Kidney glomerular epithelial cell (primary cell): ENCODE measurements around the gene RTN4RL1.

Experiments used
- DNase-seq: peaks from one replicate; lab custom pipeline; 2025; lab: John Stamatoyannopoulos, UW

The RTN4RL1 gene

GRCh38 chr17:2059547-2060384 lies 34.6 kb upstream of the RTN4RL1 start:
- no peak for DNase-seq

- peak; percentile 16 for DNase-seq
Observed at GRCh38 chr17:2058586-2059546, 33.7 kb upstream of the RTN4RL1 start.

- DNase-seq: no peak
Observed at GRCh38 chr17:2057760-2058585, 32.8 kb upstream of the RTN4RL1 start.

- DNase-seq: no peak
Observed at GRCh38 chr17:2057175-2057759, 32.1 kb upstream of the RTN4RL1 start.

- DNase-seq: no peak
Observed at GRCh38 chr17:2056206-2057174, 31.4 kb upstream of the RTN4RL1 start.

GRCh38 chr17:2055292-2056205 lies 30.4 kb upstream of the RTN4RL1 start:
- no peak for DNase-seq

- DNase-seq: peak; percentile 35
Observed at GRCh38 chr17:2054512-2055291, 29.6 kb upstream of the RTN4RL1 start, which contains the start of gene HIC1. HIC1 (plus strand) TSS chr17:2055103; CDS start chr17:2056691, 1,588 bp downstream.

- no peak for DNase-seq
Observed at GRCh38 chr17:2054262-2054511, 29.1 kb upstream of the RTN4RL1 start.

- DNase-seq: peak; percentile 13
Observed at GRCh38 chr17:2053380-2054261, 28.5 kb upstream of the RTN4RL1 start.

- no peak for DNase-seq
Observed at GRCh38 chr17:2051933-2052559, 26.9 kb upstream of the RTN4RL1 start.

- no peak for DNase-seq
Observed at GRCh38 chr17:2051061-2051932, 26.2 kb upstream of the RTN4RL1 start.

- no peak for DNase-seq
Observed at GRCh38 chr17:2050300-2051060, 25.3 kb upstream of the RTN4RL1 start.

- DNase-seq: peak; percentile 31
Observed at GRCh38 chr17:2049333-2050299, 24.5 kb upstream of the RTN4RL1 start.

GRCh38 chr17:2048805-2049204 lies 23.7 kb upstream of the RTN4RL1 start:
- DNase-seq: no peak
